SK-N-SH treated with all-trans-retinoic acid at 6 μM for 48 hours (cell line): ENCODE results near the gene ADGRL4.

ENCODE experiments used
- ESRRG ChIP-seq: fragments of 250-450 bp; sonication (Bioruptor Pico); IDR thresholded peaks from 2 replicates; pipeline ENCODE4 v1.6.1; 2021; ENCODE audit warnings: mild to moderate bottlenecking
- ISL1 ChIP-seq: fragments of 250-450 bp; sonication (Bioruptor Pico); IDR thresholded peaks from 2 replicates; pipeline ENCODE4 v2.1.2; 2022; ENCODE audit warnings: mild to moderate bottlenecking, moderate library complexity
- OSR1 ChIP-seq: fragments of 250-450 bp; sonication (Bioruptor Pico); IDR thresholded peaks from 2 replicates; pipeline ENCODE4 v1.8.0; 2022; ENCODE audit warnings: moderate library complexity, mild to moderate bottlenecking, inconsistent platforms
- PPARA ChIP-seq: fragments of 250-450 bp; sonication (Bioruptor Pico); IDR thresholded peaks from 2 replicates; pipeline ENCODE4 v1.5.0; 2020; ENCODE audit warnings: mild to moderate bottlenecking, borderline replicate concordance
- RARB ChIP-seq: fragments of 250-450 bp; sonication (Bioruptor Pico); IDR thresholded peaks from 2 replicates; pipeline ENCODE4 v1.8.0; 2021; ENCODE audit warnings: mild to moderate bottlenecking, moderate library complexity
- SNAI2 ChIP-seq: fragments of 250-450 bp; sonication (Bioruptor Pico); IDR thresholded peaks from 2 replicates; pipeline ENCODE4 v1.5.0; 2020; ENCODE audit warnings: mild to moderate bottlenecking, moderate library complexity
- TCF4 ChIP-seq: fragments of 250-450 bp; sonication (Bioruptor Pico); IDR thresholded peaks from 2 replicates; pipeline ENCODE4 v1.8.0; 2021; ENCODE audit warnings: mild to moderate bottlenecking, moderate library complexity, borderline replicate concordance
- TOX ChIP-seq: fragments of 250-450 bp; sonication (Bioruptor Pico); IDR thresholded peaks from 2 replicates; pipeline ENCODE4 v1.8.0; 2021; ENCODE audit warnings: mild to moderate bottlenecking, moderate library complexity, borderline replicate concordance
- ZFP3 ChIP-seq: fragments of 250-450 bp; sonication (Bioruptor Pico); IDR thresholded peaks from 2 replicates; pipeline ENCODE4 v1.5.0; 2020; ENCODE audit warnings: mild to moderate bottlenecking, moderate library complexity
- ZFP30 ChIP-seq: fragments of 450-650 bp; formaldehyde crosslinking; IDR thresholded peaks from 2 replicates; pipeline ENCODE4 v1.5.0; 2022; ENCODE audit warnings: mild to moderate bottlenecking, moderate library complexity
- TF ChIP-seq, protein P1 (sequence below): fragments of 250-450 bp; sonication (Bioruptor Pico); IDR thresholded peaks from 2 replicates; pipeline ENCODE4 v1.8.0; 2021; ENCODE audit warnings: low read depth, mild to moderate bottlenecking, moderate library complexity, borderline replicate concordance
- TF ChIP-seq, protein P2 (sequence below): fragments of 250-450 bp; sonication (Bioruptor Pico); IDR thresholded peaks from 2 replicates; pipeline ENCODE4 v1.8.0; 2020; ENCODE audit warnings: mild to moderate bottlenecking, moderate library complexity, borderline replicate concordance
- TF ChIP-seq, protein P3 (sequence below): fragments of 250-450 bp; sonication (Bioruptor Pico); IDR thresholded peaks from 2 replicates; pipeline ENCODE4 v1.5.1; 2020; ENCODE audit warnings: low read depth, mild to moderate bottlenecking, moderate library complexity

DNA sequence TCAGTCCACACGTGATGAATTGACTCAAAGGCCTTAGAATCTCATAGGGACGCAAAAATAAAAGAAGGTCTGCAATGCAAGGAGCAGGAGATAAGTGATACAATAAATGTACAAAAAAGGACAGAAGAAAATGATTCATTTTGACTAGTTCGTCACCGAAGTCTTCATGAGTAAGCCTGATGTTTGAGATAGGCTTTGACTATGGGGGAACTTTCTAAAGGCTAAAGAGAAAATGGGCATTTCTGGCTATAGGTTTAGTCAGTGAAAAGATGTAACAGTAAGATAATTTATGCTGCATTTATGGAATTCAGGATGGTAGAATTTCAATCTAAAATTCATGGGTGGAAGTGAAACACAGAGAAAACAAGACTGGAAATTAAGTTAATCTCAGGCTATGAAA lies 163.0 kb downstream of the ADGRL4 start:
- no peak for TF ChIP-seq OSR1 (CRISPR knock-in tag)
- no peak for TF ChIP-seq PPARA (CRISPR knock-in tag)
- no peak for TF ChIP-seq TOX
- TF ChIP-seq RARB (CRISPR knock-in tag): no peak
- no peak for TF ChIP-seq ESRRG
- no peak for TF ChIP-seq ZFP3
- TF ChIP-seq ZFP30 (CRISPR knock-in tag): no peak
- TF ChIP-seq, protein P1, sequence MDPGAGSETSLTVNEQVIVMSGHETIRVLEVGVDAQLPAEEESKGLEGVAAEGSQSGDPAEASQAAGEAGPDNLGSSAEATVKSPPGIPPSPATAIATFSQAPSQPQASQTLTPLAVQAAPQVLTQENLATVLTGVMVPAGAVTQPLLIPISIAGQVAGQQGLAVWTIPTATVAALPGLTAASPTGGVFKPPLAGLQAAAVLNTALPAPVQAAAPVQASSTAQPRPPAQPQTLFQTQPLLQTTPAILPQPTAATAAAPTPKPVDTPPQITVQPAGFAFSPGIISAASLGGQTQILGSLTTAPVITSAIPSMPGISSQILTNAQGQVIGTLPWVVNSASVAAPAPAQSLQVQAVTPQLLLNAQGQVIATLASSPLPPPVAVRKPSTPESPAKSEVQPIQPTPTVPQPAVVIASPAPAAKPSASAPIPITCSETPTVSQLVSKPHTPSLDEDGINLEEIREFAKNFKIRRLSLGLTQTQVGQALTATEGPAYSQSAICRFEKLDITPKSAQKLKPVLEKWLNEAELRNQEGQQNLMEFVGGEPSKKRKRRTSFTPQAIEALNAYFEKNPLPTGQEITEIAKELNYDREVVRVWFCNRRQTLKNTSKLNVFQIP (CRISPR knock-in tag): no peak
- no peak for TF ChIP-seq SNAI2 (CRISPR knock-in tag)
- TF ChIP-seq, protein P2, sequence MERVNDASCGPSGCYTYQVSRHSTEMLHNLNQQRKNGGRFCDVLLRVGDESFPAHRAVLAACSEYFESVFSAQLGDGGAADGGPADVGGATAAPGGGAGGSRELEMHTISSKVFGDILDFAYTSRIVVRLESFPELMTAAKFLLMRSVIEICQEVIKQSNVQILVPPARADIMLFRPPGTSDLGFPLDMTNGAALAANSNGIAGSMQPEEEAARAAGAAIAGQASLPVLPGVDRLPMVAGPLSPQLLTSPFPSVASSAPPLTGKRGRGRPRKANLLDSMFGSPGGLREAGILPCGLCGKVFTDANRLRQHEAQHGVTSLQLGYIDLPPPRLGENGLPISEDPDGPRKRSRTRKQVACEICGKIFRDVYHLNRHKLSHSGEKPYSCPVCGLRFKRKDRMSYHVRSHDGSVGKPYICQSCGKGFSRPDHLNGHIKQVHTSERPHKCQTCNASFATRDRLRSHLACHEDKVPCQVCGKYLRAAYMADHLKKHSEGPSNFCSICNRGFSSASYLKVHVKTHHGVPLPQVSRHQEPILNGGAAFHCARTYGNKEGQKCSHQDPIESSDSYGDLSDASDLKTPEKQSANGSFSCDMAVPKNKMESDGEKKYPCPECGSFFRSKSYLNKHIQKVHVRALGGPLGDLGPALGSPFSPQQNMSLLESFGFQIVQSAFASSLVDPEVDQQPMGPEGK (CRISPR knock-in tag): no peak
- TF ChIP-seq ISL1 (CRISPR knock-in tag): no peak
- TF ChIP-seq, protein P3, sequence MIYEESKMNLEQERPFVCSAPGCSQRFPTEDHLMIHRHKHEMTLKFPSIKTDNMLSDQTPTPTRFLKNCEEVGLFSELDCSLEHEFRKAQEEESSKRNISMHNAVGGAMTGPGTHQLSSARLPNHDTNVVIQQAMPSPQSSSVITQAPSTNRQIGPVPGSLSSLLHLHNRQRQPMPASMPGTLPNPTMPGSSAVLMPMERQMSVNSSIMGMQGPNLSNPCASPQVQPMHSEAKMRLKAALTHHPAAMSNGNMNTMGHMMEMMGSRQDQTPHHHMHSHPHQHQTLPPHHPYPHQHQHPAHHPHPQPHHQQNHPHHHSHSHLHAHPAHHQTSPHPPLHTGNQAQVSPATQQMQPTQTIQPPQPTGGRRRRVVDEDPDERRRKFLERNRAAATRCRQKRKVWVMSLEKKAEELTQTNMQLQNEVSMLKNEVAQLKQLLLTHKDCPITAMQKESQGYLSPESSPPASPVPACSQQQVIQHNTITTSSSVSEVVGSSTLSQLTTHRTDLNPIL: no peak
- TF ChIP-seq TCF4 (CRISPR knock-in tag): no peak
